Measurements from ENCODE around the gene TMEM168.
"Not testable (repeated sequence)": the region's sequence is repeated elsewhere in the genome, so short reads cannot be mapped to it uniquely, and the experiment has no call there.

Gene TMEM168

GRCh38 chr7:112781110-112781509, 9.1 kb downstream of the TMEM168 start:
- DNase-seq = no peak

GRCh38 chr7:112779667-112780066, 10.5 kb downstream of the TMEM168 start:
- no peak for DNase-seq

- no peak for DNase-seq
Measured at GRCh38 chr7:112777406-112777805, 12.8 kb downstream of the TMEM168 start.

- DNase-seq = no peak
Measured at GRCh38 chr7:112771166-112771565, 19.0 kb downstream of the TMEM168 start.

- DNase-seq = no peak
Measured at GRCh38 chr7:112770051-112770450, 20.1 kb downstream of the TMEM168 start.

- no peak for DNase-seq
Measured at GRCh38 chr7:112765105-112765504, 25.1 kb downstream of the TMEM168 start.

- DNase-seq = no peak
Measured at GRCh38 chr7:112763996-112764395, 26.2 kb downstream of the TMEM168 start.

- no peak for DNase-seq
Measured at GRCh38 chr7:112763298-112763697, 26.9 kb downstream of the TMEM168 start.

- DNase-seq = no peak
Measured at GRCh38 chr7:112759905-112760304, 30.3 kb downstream of the TMEM168 start.

- no peak for DNase-seq
Measured at GRCh38 chr7:112757337-112757736, 32.9 kb downstream of the TMEM168 start.

GRCh38 chr7:112753298-112753697, 36.9 kb downstream of the TMEM168 start:
- DNase-seq = no peak

- no peak for DNase-seq
Measured at GRCh38 chr7:112752576-112752975, 37.6 kb downstream of the TMEM168 start.

- DNase-seq = no peak
Measured at GRCh38 chr7:112749775-112750174, 40.4 kb downstream of the TMEM168 start.

GRCh38 chr7:112748381-112748780, 41.8 kb downstream of the TMEM168 start:
- no peak for DNase-seq

- no peak for DNase-seq
Measured at GRCh38 chr7:112745635-112746034, 44.6 kb downstream of the TMEM168 start.

GRCh38 chr7:112744818-112745217, 45.4 kb downstream of the TMEM168 start:
- DNase-seq = no peak

- DNase-seq = no peak
Measured at GRCh38 chr7:112743811-112744210, 46.4 kb downstream of the TMEM168 start.

- DNase-seq = no peak
Measured at GRCh38 chr7:112740667-112741066, 49.5 kb downstream of the TMEM168 start.

- DNase-seq = no peak
Measured at GRCh38 chr7:112739436-112740180, 50.6 kb downstream of the TMEM168 start.

GRCh38 chr7:112735261-112735660, 54.9 kb downstream of the TMEM168 start:
- DNase-seq = no peak

- not testable (repeated sequence) for DNase-seq
Measured at GRCh38 chr7:112731324-112731723, 58.9 kb downstream of the TMEM168 start.

- DNase-seq = no peak
Measured at GRCh38 chr7:112726076-112726475, 64.1 kb downstream of the TMEM168 start.

GRCh38 chr7:112723416-112723815, 66.8 kb downstream of the TMEM168 start:
- DNase-seq = no peak

- DNase-seq = no peak
Measured at GRCh38 chr7:112721366-112721765, 68.8 kb downstream of the TMEM168 start.

GRCh38 chr7:112715525-112715924, 74.7 kb downstream of the TMEM168 start:
- DNase-seq = no peak
